IMR-90 (cell line): Measurements from ENCODE around the gene RANBP10.
"Not testable (repeated sequence)": the region's sequence is repeated elsewhere in the genome, so short reads cannot be mapped to it uniquely, and the experiment has no call there.

Source experiments
- CEBPB ChIP-seq: IDR thresholded peaks from 2 replicates; pipeline ENCODE4 v1.6.1; 2012; ENCODE audit warnings: low read depth, low read length, improper control_type of control experiment
- MAFK ChIP-seq: IDR thresholded peaks from 2 replicates; pipeline ENCODE4 v1.6.1; 2012; ENCODE audit warnings: low read depth, low read length, improper control_type of control experiment
- POLR2A ChIP-seq: IDR thresholded peaks from 2 replicates; pipeline ENCODE4 v1.6.1; 2012; ENCODE audit warnings: mild to moderate bottlenecking, low read depth, low read length
- RAD21 ChIP-seq: IDR thresholded peaks from 2 replicates; pipeline ENCODE4 v1.6.1; 2012; ENCODE audit warnings: low read length, improper control_type of control experiment
- RCOR1 ChIP-seq: IDR thresholded peaks from 2 replicates; pipeline ENCODE4 v1.6.1; 2012; ENCODE audit warnings: mild to moderate bottlenecking, low read length, improper control_type of control experiment; ENCODE audit not compliant: insufficient replicate concordance
- RFX5 ChIP-seq: IDR thresholded peaks from 2 replicates; pipeline ENCODE4 v1.8.0; 2012; ENCODE audit warnings: low read depth, mild to moderate bottlenecking, low read length, moderate library complexity
- SMC3 ChIP-seq: fragments of 150-350 bp; IDR thresholded peaks from 2 replicates; pipeline ENCODE4 v1.6.1; 2016; ENCODE audit warnings: low read depth, mild to moderate bottlenecking, antibody characterized with exemption, low read length, moderate library complexity
- TF ChIP-seq, protein P1 (sequence below): conservative IDR thresholded peaks from 2 replicates; pipeline ENCODE4 v1.5.1; 2012; ENCODE audit warnings: mild to moderate bottlenecking, low read depth, low read length, improper control_type of control experiment
- TF ChIP-seq, protein P2 (sequence below): fragments of 150-350 bp; IDR thresholded peaks from 2 replicates; pipeline ENCODE4 v1.6.1; 2016; ENCODE audit warnings: low read depth, mild to moderate bottlenecking, low read length, moderate library complexity, borderline replicate concordance

DNA sequence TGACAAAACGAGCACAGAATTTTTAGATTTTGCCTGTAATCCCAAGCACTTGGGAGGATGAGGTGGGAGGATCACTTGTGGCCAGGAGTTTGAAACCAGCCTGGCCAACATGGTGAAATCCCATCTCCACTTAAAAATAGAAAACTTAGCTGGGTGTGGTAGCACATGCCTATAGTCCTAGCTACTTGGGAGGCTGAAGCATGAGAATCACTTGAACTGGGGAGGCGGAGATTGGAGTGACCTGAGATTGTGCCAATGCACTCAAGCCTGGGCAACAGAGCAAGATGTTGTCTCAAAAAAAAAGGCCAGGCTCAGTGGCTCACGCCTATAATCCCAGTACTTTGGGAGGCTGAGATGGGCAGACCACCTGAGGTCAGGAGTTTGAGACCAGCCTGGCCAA lies 55.0 kb downstream of the RANBP10 start:
- not testable (repeated sequence) for TF ChIP-seq RAD21, MAFK, POLR2A, SMC3, RFX5, CEBPB, RCOR1
- TF ChIP-seq, protein P1, sequence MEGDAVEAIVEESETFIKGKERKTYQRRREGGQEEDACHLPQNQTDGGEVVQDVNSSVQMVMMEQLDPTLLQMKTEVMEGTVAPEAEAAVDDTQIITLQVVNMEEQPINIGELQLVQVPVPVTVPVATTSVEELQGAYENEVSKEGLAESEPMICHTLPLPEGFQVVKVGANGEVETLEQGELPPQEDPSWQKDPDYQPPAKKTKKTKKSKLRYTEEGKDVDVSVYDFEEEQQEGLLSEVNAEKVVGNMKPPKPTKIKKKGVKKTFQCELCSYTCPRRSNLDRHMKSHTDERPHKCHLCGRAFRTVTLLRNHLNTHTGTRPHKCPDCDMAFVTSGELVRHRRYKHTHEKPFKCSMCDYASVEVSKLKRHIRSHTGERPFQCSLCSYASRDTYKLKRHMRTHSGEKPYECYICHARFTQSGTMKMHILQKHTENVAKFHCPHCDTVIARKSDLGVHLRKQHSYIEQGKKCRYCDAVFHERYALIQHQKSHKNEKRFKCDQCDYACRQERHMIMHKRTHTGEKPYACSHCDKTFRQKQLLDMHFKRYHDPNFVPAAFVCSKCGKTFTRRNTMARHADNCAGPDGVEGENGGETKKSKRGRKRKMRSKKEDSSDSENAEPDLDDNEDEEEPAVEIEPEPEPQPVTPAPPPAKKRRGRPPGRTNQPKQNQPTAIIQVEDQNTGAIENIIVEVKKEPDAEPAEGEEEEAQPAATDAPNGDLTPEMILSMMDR = not testable (repeated sequence)
- TF ChIP-seq, protein P2, sequence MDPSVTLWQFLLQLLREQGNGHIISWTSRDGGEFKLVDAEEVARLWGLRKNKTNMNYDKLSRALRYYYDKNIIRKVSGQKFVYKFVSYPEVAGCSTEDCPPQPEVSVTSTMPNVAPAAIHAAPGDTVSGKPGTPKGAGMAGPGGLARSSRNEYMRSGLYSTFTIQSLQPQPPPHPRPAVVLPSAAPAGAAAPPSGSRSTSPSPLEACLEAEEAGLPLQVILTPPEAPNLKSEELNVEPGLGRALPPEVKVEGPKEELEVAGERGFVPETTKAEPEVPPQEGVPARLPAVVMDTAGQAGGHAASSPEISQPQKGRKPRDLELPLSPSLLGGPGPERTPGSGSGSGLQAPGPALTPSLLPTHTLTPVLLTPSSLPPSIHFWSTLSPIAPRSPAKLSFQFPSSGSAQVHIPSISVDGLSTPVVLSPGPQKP = not testable (repeated sequence)
